ENCODE results near the gene CCS. TPM values are rescaled to one million over a fixed set of nuclear protein-coding genes. Genes with fewer than 3 reads are reported as not detected.
"Not testable (repeated sequence)": the region's sequence is repeated elsewhere in the genome, so short reads cannot be mapped to it uniquely, and the experiment has no call there.

Gene CCS
- 10 to 100 TPM; 40.6 to 61.2 (median 50.2) TPM for polyA plus RNA-seq (ENCODE audit: insufficient read length in 4 of 4)

- DNase-seq (ENCODE audit: low read depth in 4 of 4, low spot score in 3 of 4) = peak; percentile 86 to 92 (median 90)
Measured at GRCh38 chr11:66592457-66593302, at the start of gene CCS, which contains the start of gene CCDC87. TSS of gene CCS (plus strand) at chr11:66593185. CDS start at chr11:66593262, 77 bp downstream. TSS of gene CCDC87 (minus strand) at chr11:66593063. CDS start at chr11:66593015, 48 bp downstream.

DNA sequence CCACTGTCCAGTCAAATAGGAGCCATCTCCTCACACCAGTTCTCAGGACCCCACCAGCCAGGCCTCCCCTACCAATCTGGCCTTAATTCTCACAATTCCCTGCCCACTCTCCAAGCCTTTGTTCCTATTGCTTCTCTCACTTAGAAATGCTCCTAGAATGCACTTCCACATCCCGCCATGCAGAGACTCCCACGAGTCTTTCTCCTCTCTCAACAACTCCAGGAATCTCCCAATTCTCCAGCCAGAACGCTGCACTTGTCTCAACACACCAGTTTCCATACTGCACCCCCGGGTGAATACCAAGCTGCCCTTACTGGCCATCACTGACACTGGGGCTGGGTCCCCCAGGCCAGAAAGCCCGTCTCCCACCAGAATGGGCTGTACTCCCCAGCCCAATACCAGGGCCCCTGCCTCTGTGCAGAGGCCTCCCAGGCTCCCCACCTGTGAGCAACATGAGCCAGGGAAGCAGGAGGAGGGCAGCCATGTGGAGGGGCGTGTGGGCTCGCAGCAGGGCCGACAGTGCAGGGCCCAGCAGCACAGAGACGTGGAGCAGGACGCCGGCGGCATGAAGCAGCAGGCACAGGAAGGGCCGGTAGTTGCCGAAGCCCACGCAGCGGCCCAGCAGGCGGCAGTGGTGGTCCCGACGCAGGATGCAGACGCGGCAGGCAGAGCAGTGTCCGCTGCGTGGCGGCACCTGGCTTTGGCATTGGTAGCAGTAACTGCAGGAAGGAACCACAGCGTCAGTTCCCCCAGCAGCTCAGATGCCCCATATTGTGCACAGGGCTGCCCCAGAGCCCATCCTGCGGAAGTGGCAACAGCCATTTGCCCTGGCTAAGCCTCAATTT lies 49.5 kb upstream of the CCS start:
- DNase-seq (ENCODE audit: low read depth in 4 of 4, low spot score in 3 of 4) = peak in 3 of 4 donors; percentile 39 to 54 (median 54)

DNA sequence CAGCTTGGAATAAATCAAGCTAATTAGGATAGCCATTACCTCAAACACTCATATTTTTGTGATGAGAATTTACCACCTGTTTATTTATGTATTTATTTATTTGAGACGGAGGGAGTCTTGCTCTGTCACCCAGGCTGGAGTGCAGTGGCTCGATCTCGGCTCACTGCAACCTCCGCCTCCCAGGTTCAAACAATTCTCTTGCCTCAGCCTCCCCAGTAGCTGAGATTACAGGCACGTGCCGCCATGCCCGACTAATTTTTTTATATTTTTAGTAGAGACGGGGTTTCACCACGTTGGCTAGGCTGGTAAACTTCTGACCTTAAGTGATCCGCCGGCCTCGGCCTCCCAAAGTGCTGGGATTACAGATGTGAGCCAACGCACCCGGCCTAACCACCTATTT lies 48.0 kb upstream of the CCS start:
- not testable (repeated sequence) for DNase-seq (ENCODE audit: low read depth in 4 of 4, low spot score in 3 of 4)

GRCh38 chr11:66545701-66546367 lies 47.2 kb upstream of the CCS start, which contains the start of gene ZDHHC24:
TSS of gene ZDHHC24 (minus strand) at chr11:66546048. CDS start at chr11:66546003, 45 bp downstream.
- DNase-seq (ENCODE audit: low read depth in 4 of 4, low spot score in 3 of 4) = peak; percentile 78 to 86 (median 84)

GRCh38 chr11:66546368-66546965 lies 46.5 kb upstream of the CCS start, which contains the start of gene ACTN3:
TSS of gene ACTN3 (plus strand) at chr11:66546903. CDS start at chr11:66546938, 35 bp downstream.
- no peak for DNase-seq (ENCODE audit: low read depth in 4 of 4, low spot score in 3 of 4)

- DNase-seq (ENCODE audit: low read depth in 4 of 4, low spot score in 3 of 4) = no peak
Measured at GRCh38 chr11:66546966-66547661, 45.9 kb upstream of the CCS start.

DNA sequence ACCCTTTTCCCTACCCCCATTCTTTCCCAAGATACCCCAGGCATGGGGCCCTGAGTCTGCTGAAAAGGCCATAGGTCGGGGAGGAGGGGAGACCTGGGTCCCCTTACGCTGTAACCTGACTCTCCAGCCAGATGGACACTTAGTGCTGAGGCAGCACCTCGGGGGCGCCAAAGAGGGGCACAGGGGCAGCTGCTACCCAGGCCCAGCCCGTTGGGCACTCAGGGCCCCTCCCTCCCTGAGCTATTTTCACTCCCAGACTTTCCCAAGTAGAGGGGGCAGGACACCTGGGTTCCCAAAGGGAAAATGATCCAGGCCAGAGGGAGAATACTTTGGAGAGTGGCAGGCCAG lies 45.3 kb upstream of the CCS start:
- DNase-seq (ENCODE audit: low read depth in 4 of 4, low spot score in 3 of 4) = no peak

GRCh38 chr11:66548041-66548440 lies 44.9 kb upstream of the CCS start:
- no peak for DNase-seq (ENCODE audit: low read depth in 4 of 4, low spot score in 3 of 4)

DNA sequence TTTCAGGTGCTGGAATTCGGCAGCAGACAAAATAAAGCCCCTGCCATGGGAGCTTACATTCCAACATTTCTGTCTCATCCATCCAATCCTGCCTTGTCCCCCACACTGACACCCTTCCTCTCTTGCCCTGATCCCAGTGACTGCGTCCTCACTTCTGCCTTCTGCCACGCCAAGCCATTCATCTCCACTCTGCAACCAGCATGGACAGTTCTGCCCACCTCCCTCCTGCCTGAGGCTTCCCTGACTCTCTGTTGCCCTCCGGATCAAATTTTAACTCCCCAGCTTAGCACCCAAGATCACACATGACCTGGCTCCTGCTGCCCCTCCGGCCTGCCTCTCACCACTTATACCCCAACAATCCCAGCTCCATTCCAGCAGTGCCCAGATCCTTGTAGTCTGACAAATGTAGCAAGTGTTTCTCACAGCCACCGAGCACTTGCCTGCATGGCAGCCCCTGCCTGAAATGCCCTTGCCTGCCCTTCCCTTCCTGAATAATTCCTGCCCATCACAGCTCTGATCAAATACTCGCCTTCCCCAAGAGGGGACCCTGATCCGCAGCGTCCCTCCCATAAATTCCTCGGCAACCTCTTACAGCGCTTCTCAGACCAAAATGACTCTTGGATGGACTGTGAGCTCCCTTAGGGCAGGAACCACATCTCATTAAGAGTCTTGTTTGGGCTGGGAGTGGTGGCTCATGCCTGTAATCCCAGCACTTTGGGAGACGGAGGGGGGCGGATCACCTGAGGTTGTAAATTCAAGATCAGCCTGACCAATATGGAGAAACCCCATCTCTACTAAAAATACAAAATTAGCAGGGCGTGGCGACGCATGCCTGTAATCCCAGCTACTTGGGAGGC lies 44.0 kb upstream of the CCS start:
- no peak for DNase-seq (ENCODE audit: low read depth in 4 of 4, low spot score in 3 of 4)

DNA sequence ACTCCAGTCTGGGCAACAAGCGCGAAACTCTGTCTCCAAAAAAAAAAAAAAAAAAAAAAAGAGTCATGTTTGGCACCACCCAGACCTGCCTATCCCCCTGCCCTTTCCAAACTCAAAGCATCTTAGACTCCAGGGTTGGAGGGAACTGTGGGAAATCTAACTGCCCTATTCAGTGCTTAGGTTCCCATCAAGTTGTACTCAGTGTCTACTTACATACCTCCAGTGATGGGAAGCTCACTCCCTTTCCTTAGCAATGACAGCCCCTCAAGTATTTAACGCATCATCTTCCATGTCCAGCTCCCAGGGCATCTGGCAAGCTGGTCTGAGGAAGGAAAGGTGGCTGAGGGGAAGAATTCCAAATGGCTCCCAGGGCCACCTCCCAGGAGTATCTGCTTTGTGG lies 43.3 kb upstream of the CCS start:
- no peak for DNase-seq (ENCODE audit: low read depth in 4 of 4, low spot score in 3 of 4)

DNA sequence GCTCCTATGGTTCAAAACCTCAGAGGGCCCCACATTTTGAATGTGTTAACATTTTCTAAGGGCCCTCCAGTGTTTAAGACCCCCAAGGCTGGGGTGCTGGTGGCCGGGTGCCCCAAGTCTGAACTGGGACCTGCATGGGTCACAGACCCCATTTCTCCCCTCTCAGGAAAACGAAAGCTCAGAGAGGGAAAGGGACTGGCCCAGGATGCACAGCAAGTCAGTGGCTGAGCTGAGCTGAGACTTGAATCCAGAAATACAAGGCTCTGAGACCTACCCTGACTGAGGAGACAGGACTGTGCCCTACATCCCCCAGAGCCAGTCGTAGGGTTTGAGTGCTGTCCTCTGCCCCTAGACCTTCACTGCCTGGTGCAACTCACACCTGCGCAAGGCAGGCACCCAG lies 42.1 kb upstream of the CCS start:
- no peak for DNase-seq (ENCODE audit: low read depth in 4 of 4, low spot score in 3 of 4)

DNA sequence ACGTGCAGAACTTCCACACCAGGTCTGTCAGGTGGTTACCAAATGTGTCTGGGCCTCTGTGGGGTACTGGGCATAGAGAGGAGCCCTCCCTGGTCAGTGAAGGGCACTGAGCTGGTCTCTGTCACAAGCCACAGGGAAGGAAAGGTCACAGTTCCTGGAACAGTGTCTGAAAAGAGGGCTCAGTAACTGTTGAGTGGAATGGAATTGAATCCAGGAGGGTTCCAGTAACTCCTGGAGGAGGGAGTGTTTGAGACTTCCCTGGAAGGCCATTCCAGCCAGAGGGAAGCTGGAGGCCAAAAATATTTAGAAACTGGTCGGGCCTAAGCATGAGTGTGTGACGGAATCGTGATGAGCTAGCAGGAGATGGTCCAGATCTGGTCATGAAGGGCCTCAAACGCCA lies 38.4 kb upstream of the CCS start:
- DNase-seq (ENCODE audit: low read depth in 4 of 4, low spot score in 3 of 4) = no peak

GRCh38 chr11:66555416-66555815 lies 37.6 kb upstream of the CCS start:
- DNase-seq (ENCODE audit: low read depth in 4 of 4, low spot score in 3 of 4) = no peak

GRCh38 chr11:66556086-66556485 lies 36.9 kb upstream of the CCS start:
- DNase-seq (ENCODE audit: low read depth in 4 of 4, low spot score in 3 of 4) = no peak

DNA sequence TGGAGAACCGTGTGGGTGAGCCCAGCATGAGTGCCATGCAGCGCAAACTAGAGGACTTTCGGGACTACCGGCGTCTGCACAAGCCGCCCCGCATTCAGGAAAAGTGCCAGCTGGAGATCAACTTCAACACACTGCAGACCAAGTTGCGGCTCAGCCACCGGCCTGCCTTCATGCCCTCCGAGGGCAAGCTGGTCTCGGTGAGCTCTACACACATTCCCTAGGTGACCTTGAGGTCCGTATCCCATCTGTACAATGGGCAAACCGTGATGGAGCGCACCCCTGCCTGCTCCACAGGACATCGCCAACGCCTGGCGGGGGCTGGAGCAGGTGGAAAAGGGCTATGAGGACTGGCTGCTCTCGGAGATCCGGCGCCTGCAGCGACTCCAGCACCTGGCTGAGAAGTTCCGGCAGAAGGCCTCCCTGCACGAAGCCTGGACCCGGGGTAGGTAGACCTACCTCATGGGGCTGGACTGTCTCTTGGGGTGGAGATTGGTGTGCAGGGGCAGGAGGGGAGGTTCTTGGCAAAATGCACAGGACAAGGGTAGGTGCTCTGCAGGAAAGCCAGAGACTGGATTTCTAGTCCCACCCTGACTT lies 35.2 kb upstream of the CCS start:
- DNase-seq (ENCODE audit: low read depth in 4 of 4, low spot score in 3 of 4) = no peak

DNA sequence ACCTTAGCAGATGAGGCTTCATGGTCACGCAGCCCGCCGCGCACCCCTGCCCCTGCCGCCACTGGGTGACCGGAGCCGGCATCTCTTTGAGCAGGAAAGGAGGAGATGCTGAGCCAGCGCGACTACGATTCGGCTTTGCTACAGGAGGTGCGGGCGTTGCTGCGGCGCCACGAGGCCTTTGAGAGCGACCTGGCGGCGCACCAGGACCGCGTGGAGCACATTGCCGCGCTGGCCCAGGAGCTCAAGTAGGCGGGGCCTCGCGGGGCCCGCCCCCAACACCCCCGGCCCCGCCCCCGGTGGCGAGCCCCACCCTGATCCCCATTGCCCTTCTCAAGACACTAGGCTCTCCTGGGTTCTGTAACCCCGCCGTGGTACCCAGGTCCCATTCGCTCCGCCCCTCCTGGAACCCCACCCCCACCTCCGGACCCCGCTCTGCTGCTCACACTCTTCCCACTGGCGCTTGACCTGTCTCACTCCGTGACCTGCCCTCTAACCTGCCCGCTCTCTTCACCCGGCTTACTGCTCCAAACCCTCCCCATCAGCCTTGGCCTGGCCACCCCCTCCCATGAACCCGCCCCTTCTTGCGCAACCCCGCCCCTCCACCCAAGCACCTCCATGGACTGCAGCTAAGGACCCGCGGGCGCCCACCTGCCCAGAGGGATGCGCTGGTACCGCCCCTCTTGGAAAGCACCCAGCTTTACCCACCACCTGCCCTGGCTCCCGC lies 33.7 kb upstream of the CCS start:
- DNase-seq (ENCODE audit: low read depth in 4 of 4, low spot score in 3 of 4) = no peak

GRCh38 chr11:66559866-66560676 lies 32.9 kb upstream of the CCS start:
- no peak for DNase-seq (ENCODE audit: low read depth in 4 of 4, low spot score in 3 of 4)
